ENCODE results near the gene CRB2.

The CRB2 gene

GRCh38 chr9:123364241-123364824, 8.3 kb downstream of the CRB2 start:
- DNase-seq (ENCODE audit: low read depth) = no peak

DNA sequence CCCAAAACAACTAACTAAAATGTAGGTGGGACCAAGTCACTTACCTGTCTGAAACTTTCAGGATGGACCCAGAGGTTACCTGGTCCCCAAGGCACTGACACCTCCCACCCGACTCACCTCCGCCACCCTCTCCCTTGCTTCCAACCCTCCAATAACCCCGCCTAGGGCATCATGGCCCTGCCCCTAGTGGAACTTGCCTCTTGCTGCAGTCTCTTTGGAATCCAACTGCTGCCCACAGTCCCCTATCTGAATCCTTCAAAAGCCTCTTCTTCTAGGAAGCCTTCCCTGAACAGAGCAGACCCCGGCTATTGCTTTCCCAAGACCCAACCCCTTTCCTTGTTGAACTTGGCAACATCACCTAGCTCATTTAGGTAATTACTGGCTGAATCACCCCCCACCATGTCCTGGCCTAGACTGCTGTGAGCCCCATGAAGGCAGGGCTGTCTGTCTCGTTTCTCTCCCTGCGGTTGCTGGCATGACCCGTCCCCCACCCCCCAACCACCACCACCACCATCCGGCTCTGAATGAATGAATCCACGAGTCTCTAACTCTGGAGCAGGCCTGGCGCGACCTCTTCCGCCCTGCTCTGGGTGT, 9.4 kb downstream of the CRB2 start:
- DNase-seq (ENCODE audit: low read depth) = no peak

GRCh38 chr9:123365881-123366528, 10.0 kb downstream of the CRB2 start:
- no peak for DNase-seq (ENCODE audit: low read depth)

- DNase-seq (ENCODE audit: low read depth) = no peak
These were observed 12.0 kb downstream of the CRB2 start for GRCh38 chr9:123368023-123368422.

GRCh38 chr9:123368536-123369153, 12.6 kb downstream of the CRB2 start:
- no peak for DNase-seq (ENCODE audit: low read depth)

DNA sequence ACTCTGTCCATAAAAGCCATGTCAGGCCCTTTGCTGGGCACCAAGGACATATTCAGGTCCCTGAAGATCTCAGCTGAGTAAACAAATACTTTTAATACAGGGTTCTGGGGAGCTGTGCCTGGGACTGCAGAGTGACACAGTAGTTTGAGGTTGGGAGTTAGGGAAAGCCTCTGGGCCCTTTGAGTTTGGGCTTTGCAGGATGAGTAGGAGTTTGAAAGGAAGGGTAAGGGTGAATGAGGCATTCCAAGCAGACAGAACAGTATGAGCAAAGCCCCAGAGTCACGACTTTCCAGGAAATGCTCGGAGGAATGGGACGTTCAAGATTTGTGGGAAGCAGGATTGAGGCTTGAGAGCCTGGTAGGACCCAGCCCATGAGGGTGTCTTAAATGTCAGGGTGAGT, 13.3 kb downstream of the CRB2 start:
- DNase-seq (ENCODE audit: low read depth) = no peak

DNA sequence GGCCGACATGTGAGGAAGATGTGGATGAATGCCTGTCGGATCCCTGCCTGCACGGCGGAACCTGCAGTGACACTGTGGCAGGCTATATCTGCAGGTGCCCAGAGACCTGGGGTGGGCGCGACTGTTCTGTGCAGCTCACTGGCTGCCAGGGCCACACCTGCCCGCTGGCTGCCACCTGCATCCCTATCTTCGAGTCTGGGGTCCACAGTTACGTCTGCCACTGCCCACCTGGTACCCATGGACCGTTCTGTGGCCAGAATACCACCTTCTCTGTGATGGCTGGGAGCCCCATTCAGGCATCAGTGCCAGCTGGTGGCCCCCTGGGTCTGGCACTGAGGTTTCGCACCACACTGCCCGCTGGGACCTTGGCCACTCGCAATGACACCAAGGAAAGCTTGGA, 14.1 kb downstream of the CRB2 start:
- no peak for DNase-seq (ENCODE audit: low read depth)

GRCh38 chr9:123370526-123371227, 14.7 kb downstream of the CRB2 start:
- DNase-seq (ENCODE audit: low read depth) = no peak

- no peak for DNase-seq (ENCODE audit: low read depth)
These were observed 15.2 kb downstream of the CRB2 start for GRCh38 chr9:123371228-123371584.

GRCh38 chr9:123371805-123372590, 16.0 kb downstream of the CRB2 start:
- no peak for DNase-seq (ENCODE audit: low read depth)

- DNase-seq (ENCODE audit: low read depth) = no peak
These were observed 16.9 kb downstream of the CRB2 start for GRCh38 chr9:123372766-123373446.

- no peak for DNase-seq (ENCODE audit: low read depth)
These were observed 17.5 kb downstream of the CRB2 start for GRCh38 chr9:123373447-123373923.

- no peak for DNase-seq (ENCODE audit: low read depth)
These were observed 17.9 kb downstream of the CRB2 start for GRCh38 chr9:123373946-123374345.

GRCh38 chr9:123375469-123376132, 19.6 kb downstream of the CRB2 start:
- no peak for DNase-seq (ENCODE audit: low read depth)

DNA sequence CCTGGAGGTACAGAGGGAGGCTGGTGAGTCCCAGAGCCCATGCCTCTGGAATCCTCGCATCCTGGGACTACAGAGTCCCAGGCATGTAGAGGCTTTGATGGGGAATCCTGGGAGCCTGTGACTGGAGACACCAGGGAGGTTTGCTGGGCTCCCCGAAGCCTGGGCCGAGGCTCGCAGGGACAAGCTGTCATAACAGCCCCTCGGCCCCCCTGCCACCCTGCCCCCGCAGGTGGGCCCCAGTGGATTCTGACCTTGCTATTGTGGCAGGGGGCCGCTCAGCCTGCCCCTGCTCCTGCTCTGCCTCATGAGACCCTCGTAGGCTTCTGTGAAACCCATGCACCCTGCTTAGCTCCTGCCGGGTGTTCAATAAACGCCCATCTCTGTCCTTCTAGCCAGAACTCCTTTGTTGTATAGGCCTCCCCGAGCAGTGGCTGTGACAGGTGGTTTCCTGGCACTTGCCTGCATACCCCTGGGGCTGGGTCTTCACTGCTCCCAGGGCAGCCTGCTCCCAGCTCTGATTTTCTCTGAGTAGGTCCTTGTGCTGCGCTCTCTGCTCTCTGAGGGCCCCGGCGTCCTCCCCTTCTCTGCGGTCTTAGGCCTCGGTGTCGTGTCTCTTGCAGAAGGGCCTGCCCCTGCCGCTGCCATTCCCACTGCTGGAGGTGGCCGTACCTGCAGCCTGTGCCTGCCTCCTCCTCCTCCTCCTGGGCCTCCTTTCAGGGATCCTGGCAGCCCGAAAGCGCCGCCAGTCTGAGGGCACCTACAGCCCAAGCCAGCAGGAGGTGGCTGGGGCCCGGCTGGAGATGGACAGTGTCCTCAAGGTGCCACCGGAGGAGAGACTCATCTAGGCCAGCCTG, 20.4 kb downstream of the CRB2 start:
- no peak for DNase-seq (ENCODE audit: low read depth)

DNA sequence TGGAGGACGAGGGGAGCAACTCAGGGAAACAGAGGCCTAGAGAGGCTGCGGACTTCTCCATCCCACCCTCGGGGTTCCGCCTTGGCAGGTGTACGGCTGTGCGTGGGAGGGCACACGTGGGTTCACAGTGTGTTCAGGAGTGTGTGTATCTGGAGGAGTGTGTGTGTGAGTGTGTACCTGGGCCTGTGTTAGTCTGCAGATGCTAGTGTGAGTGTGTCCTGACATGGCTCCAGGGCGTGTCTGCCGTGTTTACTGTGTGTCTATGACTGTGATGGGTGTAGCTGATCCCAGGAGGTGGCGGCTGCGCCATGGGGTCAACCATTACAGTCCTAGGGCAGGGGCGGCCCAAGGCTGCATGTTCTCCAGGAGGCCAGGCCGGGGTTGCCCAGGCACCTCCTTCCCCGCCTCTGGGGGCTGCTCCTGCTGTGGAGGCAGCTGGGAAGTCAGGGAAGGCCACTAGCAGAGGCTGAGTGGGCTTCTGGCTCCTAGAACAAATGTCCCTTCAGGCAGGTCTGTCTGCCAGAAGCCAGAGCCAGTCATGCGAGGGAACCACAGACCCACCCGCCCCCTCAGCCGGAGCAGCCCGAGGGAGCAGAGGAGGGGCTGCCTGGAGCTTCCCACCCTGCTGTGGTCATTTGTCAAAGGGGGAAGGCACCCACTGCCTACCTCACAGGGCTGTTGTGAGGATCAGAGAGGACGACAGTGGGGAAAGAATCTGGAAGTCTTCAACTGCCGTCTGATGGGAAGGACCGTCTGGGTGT, 21.4 kb downstream of the CRB2 start:
- no peak for DNase-seq (ENCODE audit: low read depth)

GRCh38 chr9:123378025-123378424, 22.0 kb downstream of the CRB2 start:
- no peak for DNase-seq (ENCODE audit: low read depth)

GRCh38 chr9:123378956-123379660, 23.1 kb downstream of the CRB2 start:
- DNase-seq (ENCODE audit: low read depth) = no peak
